A549 (cell line): ENCODE results near the gene JAZF1. TPM values are rescaled to one million over a fixed set of nuclear protein-coding genes. Genes with fewer than 3 reads are reported as not detected.

Source experiments
- ATAC-seq, 2 experiments: fragments of 200-7000 bp in 1 of 2; fragments of >200 bp in 1 of 2; cut with Nextera tagmentation in 1 of 2; cut with Tn5 transposase in 1 of 2; 3 replicates each; pipeline versions ENCODE4 v1.8.0 to v1.9.1; 2018 to 2020; ENCODE audit warnings: mild to moderate bottlenecking in 1 of 2, moderate library complexity in 1 of 2
- CTCF ChIA-PET: fragments of 300-600 bp; sonication (Branson Sonifier 250); formaldehyde crosslinking; extraction: SDS; loops from one replicate; lab custom pipeline; 2021; ENCODE audit warnings: antibody characterized with exemption, inconsistent platforms; lab: Yijun Ruan, JAX
- POLR2A ChIA-PET: fragments of 350-600 bp; formaldehyde crosslinking; extraction: SDS; loops from one replicate; lab custom pipeline; 2021; ENCODE audit warnings: antibody characterized with exemption, inconsistent platforms; lab: Yijun Ruan, JAX
- DNase-seq, 2 experiments: peaks; one replicate each; pipeline versions ENCODE4 v3.0.0 to v3.0.0-alpha.2; 2011 to 2016; ENCODE audit warnings: low read depth in 1 of 2, low spot score in 1 of 2
- FAIRE-seq: peaks from 2 replicates; lab custom pipeline; 2011; peaks lifted over from hg19 to GRCh38; lab: Jason Lieb, UNC
- H3K27ac ChIP-seq, 2 experiments: fragments of >200 bp; sonication (Bioruptor Twin); formaldehyde crosslinking; 3 replicates each; pipeline ENCODE4 v1.5.1; 2016 to 2017
- H3K4me1 ChIP-seq: fragments of >200 bp; sonication (Bioruptor Twin); formaldehyde crosslinking; 3 replicates; pipeline ENCODE4 v1.6.1; 2016
- H3K4me2 ChIP-seq: fragments of >200 bp; sonication (Bioruptor Twin); formaldehyde crosslinking; 3 replicates; pipeline ENCODE4 v1.6.1; 2016
- H3K4me3 ChIP-seq: fragments of >200 bp; sonication (Bioruptor Twin); formaldehyde crosslinking; 3 replicates; pipeline ENCODE4 v1.5.1; 2016
- H3K9me3 ChIP-seq: fragments of >200 bp; sonication (Bioruptor Twin); formaldehyde crosslinking; 3 replicates; pipeline ENCODE4 v1.6.1; 2016
- BHLHE40 ChIP-seq: IDR thresholded peaks from 2 replicates; pipeline ENCODE4 v1.6.1; 2012; ENCODE audit warnings: low read depth, low read length, inconsistent platforms
- CTCF ChIP-seq: fragments of >200 bp; sonication (Bioruptor Twin); formaldehyde crosslinking; IDR thresholded peaks from 3 replicates; pipeline ENCODE4 v1.5.1; 2016
- EHF ChIP-seq: fragments of 250-450 bp; sonication (Bioruptor Pico); IDR thresholded peaks from 2 replicates; pipeline ENCODE4 v1.5.0; 2020; ENCODE audit warnings: mild to moderate bottlenecking
- ELK1 ChIP-seq: fragments of 150-350 bp; IDR thresholded peaks from 2 replicates; pipeline ENCODE4 v1.6.1; 2014; ENCODE audit warnings: low read depth, mild to moderate bottlenecking, low read length
- EP300 ChIP-seq, 2 experiments: fragments of >200 bp; sonication (Bioruptor Twin); formaldehyde crosslinking; IDR thresholded peaks; 2 replicates in 1 of 2; 3 replicates in 1 of 2; pipeline ENCODE4 v1.6.1; 2016 to 2017
- ESRRA ChIP-seq: fragments of 150-350 bp; IDR thresholded peaks from 2 replicates; pipeline ENCODE4 v1.6.1; 2014; ENCODE audit warnings: mild to moderate bottlenecking, low read length, borderline replicate concordance
- GATA3 ChIP-seq: IDR thresholded peaks from 2 replicates; pipeline ENCODE4 v1.6.1; 2012; ENCODE audit warnings: borderline replicate concordance
- HOXB5 ChIP-seq: fragments of 250-450 bp; sonication (Bioruptor Pico); IDR thresholded peaks from 2 replicates; pipeline ENCODE4 v1.5.0; 2020; ENCODE audit warnings: mild to moderate bottlenecking, moderate library complexity
- KDM1A ChIP-seq: fragments of 200-600 bp; sonication (generic); IDR thresholded peaks from 2 replicates; pipeline ENCODE4 v1.6.1; 2016; ENCODE audit warnings: low read depth, mild to moderate bottlenecking
- KDM5A ChIP-seq: fragments of 200-600 bp; sonication (generic); IDR thresholded peaks from 2 replicates; pipeline ENCODE4 v1.6.1; 2016; ENCODE audit warnings: antibody characterized with exemption, mild to moderate bottlenecking
- MAX ChIP-seq: IDR thresholded peaks from 2 replicates; pipeline ENCODE4 v1.6.1; 2012
- NPAS2 ChIP-seq: fragments of 250-450 bp; sonication (Bioruptor Pico); IDR thresholded peaks from 2 replicates; pipeline ENCODE4 v1.8.0; 2022; ENCODE audit warnings: mild to moderate bottlenecking, moderate library complexity, borderline replicate concordance
- PHF8 ChIP-seq: fragments of 200-600 bp; sonication (generic); IDR thresholded peaks from 2 replicates; pipeline ENCODE4 v1.6.1; 2016; ENCODE audit warnings: low read depth, mild to moderate bottlenecking, antibody characterized with exemption, moderate library complexity, borderline replicate concordance
- RAD21 ChIP-seq, 2 experiments: fragments of >200 bp in 1 of 2; sonication (Bioruptor Twin) in 1 of 2; formaldehyde crosslinking in 1 of 2; IDR thresholded peaks in 1 of 2; conservative IDR thresholded peaks in 1 of 2; 2 replicates in 1 of 2; 3 replicates in 1 of 2; pipeline ENCODE4 v1.6.1; 2012 to 2018; ENCODE audit warnings: inconsistent platforms in 1 of 2
- RARB ChIP-seq: fragments of 250-450 bp; sonication (Bioruptor Pico); IDR thresholded peaks from 2 replicates; pipeline ENCODE4 v1.8.0; 2021; ENCODE audit warnings: mild to moderate bottlenecking, moderate library complexity
- REST ChIP-seq: fragments of 200-600 bp; sonication (generic); IDR thresholded peaks from 2 replicates; pipeline ENCODE4 v1.6.1; 2016; ENCODE audit warnings: antibody characterized with exemption, mild to moderate bottlenecking, moderate library complexity
- RFX5 ChIP-seq: fragments of 450-650 bp; IDR thresholded peaks from 2 replicates; pipeline ENCODE4 v1.7.1; 2014; ENCODE audit warnings: antibody characterized with exemption, mild to moderate bottlenecking, moderate library complexity
- ZC3H11A ChIP-seq: fragments of 450-650 bp; IDR thresholded peaks from 2 replicates; pipeline ENCODE4 v1.6.1; 2014; ENCODE audit warnings: antibody characterized with exemption, mild to moderate bottlenecking
- ZFP36 ChIP-seq: fragments of 450-650 bp; IDR thresholded peaks from 2 replicates; pipeline ENCODE4 v1.6.1; 2014; ENCODE audit warnings: borderline replicate concordance; ENCODE audit not compliant: partially characterized antibody
- ZSCAN20 ChIP-seq: fragments of 250-450 bp; sonication (Bioruptor Pico); IDR thresholded peaks from 2 replicates; pipeline ENCODE4 v1.8.0; 2022; ENCODE audit warnings: mild to moderate bottlenecking, moderate library complexity
- WGBS: methylation state at CpG from one replicate; pipeline ENCODE4 v1.1.6; 2017; ENCODE audit errors: missing lambda C conversion rate; 5-methylcytosine and 5-hydroxymethylcytosine counted together
- polyA plus RNA-seq, 4 experiments: library from polyadenylated mRNA; depleted of rRNA in 3 of 4; stranded (reverse); fragments of >200 nt; fragmentation: RNase III in 1 of 4; extraction: RNeasy Plus Mini Kit Qiagen cat#74134 plus additional on column Dnase treatment in 1 of 4; gene quantifications; 2 replicates in 3 of 4; 3 replicates in 1 of 4; pipeline ENCODE4 v1.2.3, GENCODE V29; 2011 to 2017
- TF ChIP-seq, protein P1 (sequence below): fragments of 250-450 bp; sonication (Bioruptor Pico); IDR thresholded peaks from 2 replicates; pipeline ENCODE4 v1.5.0; 2020; ENCODE audit warnings: low read depth, mild to moderate bottlenecking, moderate library complexity
- TF ChIP-seq, protein P2 (sequence below): fragments of 250-450 bp; sonication (Bioruptor Pico); IDR thresholded peaks from 2 replicates; pipeline ENCODE4 v1.5.0; 2021; ENCODE audit warnings: mild to moderate bottlenecking, moderate library complexity, borderline replicate concordance

JAZF1 gene
- polyA plus RNA-seq, 2 of the 4 experiments (the other 2 are of a cell fraction) = 1.9 to 2.8 TPM

GRCh38 chr7:28013019-28013418 is 167.6 kb downstream of the JAZF1 start:
- FAIRE-seq (no peak), DNase-seq (no peak)
- Histone ChIP-seq H3K27ac (no peak overlapping the region), H3K4me3 (no peak overlapping the region), H3K9me3 (0 out of 3 replicates have a peak, but pooled peaks cover 4% of the 10 kb centered on the region)
- ChIA-PET CTCF (interaction anchor here (0.7 to 3.6 kb wide), 3 partner anchors 17 to 817 kb away, joined by 3 to 12 read pairs (median 4); no protein-coding TSS in a partner anchor), POLR2A (no interaction called here)
- WGBS = 100% methylated on average over 2 of the region's 2 CpGs
- TF ChIP-seq, protein P1, sequence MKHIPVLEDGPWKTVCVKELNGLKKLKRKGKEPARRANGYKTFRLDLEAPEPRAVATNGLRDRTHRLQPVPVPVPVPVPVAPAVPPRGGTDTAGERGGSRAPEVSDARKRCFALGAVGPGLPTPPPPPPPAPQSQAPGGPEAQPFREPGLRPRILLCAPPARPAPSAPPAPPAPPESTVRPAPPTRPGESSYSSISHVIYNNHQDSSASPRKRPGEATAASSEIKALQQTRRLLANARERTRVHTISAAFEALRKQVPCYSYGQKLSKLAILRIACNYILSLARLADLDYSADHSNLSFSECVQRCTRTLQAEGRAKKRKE (CRISPR knock-in tag) = no peak
- TF ChIP-seq EHF (no peak), ZFP36 (no peak), RAD21 (conservative IDR thresholded peaks at IDR 0.05 in 1 of 2, IDR thresholded peaks at IDR 0.05 in 1 of 2) (no peak), ESRRA (no peak)
- TF ChIP-seq, protein P2, sequence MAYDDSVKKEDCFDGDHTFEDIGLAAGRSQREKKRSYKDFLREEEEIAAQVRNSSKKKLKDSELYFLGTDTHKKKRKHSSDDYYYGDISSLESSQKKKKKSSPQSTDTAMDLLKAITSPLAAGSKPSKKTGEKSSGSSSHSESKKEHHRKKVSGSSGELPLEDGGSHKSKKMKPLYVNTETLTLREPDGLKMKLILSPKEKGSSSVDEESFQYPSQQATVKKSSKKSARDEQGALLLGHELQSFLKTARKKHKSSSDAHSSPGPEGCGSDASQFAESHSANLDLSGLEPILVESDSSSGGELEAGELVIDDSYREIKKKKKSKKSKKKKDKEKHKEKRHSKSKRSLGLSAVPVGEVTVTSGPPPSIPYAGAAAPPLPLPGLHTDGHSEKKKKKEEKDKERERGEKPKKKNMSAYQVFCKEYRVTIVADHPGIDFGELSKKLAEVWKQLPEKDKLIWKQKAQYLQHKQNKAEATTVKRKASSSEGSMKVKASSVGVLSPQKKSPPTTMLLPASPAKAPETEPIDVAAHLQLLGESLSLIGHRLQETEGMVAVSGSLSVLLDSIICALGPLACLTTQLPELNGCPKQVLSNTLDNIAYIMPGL = no peak
- TF ChIP-seq, all 56 proteins: peak for 0
- H3K4me1 ChIP-seq = peaks cover 5% of the 10 kb centered on the region; the same call in 1 of the 3 replicates
- H3K4me2 ChIP-seq = no peak overlapping the region
- ATAC-seq = no peak

DNA sequence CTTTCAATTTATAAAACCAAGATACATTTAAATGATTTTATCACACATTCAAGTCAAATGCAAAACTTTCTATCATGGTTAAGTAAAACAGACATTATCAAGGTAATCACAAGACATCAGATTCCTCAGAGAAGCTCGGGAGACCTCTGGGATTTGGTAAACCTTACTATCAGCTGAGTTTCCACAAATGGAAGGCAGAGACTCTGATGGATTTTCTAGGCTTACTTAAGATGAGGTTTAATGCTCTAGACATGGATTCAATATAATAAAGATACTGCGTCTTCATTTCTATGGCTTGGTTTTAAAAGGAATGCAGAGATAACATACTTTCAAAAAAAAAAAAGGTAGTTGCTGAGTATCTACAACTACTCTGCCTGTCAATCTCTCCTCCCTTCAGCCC is 171.7 kb downstream of the JAZF1 start:
- no peak overlapping the region for H3K4me2 ChIP-seq
- H3K4me1 ChIP-seq = no peaks in the 10 kb centered on the region; the same call in 2 of the 3 replicates
- no peak overlapping the region for H3K4me3 ChIP-seq
- FAIRE-seq = no peak
- ChIA-PET POLR2A (no interaction called here), CTCF (interaction anchor here (1.5 to 2.6 kb wide), 2 partner anchors 11 to 88 kb away, joined by 4 to 17 read pairs; no protein-coding TSS in a partner anchor)
- no peak for DNase-seq
- ATAC-seq = no peak
- whole genome bisulfite sequencing = 76% methylated on average over 2 of the region's 2 CpGs
- no peaks in the 10 kb centered on the region for H3K9me3 ChIP-seq
- TF ChIP-seq MAX = no peak
- no peak for TF ChIP-seq NPAS2
- no peak for TF ChIP-seq BHLHE40
- H3K27ac ChIP-seq = no peak overlapping the region

DNA sequence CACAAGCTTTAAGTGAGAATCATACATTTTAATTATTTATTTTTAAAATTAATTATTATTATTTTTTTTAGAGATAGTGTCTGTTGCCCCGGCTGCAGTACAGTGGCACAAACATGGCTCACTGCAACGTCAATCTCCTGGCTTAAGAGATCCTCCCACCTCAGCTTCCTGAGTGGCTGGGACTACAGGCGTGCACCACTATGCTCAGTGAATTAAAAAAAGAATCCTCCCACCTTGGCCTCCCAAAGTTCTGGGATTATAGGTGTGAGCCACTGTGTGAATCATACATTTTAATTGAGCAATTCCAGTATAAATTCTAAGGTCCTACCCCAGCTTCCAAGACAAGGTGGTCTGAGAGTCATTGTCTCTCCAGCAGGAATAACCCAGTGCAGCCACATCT is 172.4 kb downstream of the JAZF1 start:
- H3K9me3 ChIP-seq = no peaks in the 10 kb centered on the region
- DNase-seq (no peak), FAIRE-seq (no peak), ATAC-seq (no peak)
- 79% methylated on average over 3 of the region's 3 CpGs for WGBS
- H3K27ac ChIP-seq = no peak overlapping the region
- no peak overlapping the region for H3K4me3 ChIP-seq
- no peak overlapping the region for H3K4me2 ChIP-seq
- H3K4me1 ChIP-seq = no peaks in the 10 kb centered on the region; the same call in 2 of the 3 replicates
- ChIA-PET CTCF (interaction anchor here (1.5 to 2.6 kb wide), 2 partner anchors 12 to 89 kb away, joined by 4 to 17 read pairs; no protein-coding TSS in a partner anchor), POLR2A (no interaction called here)
- TF ChIP-seq ZSCAN20 (CRISPR knock-in tag) (no peak), ELK1 (no peak), RARB (CRISPR knock-in tag) (no peak), EP300 (IDR thresholded peaks at IDR 0.05) (no peak), HOXB5 (CRISPR knock-in tag) (no peak), ZC3H11A (no peak), REST (no peak), GATA3 (no peak), CTCF (no peak), KDM5A (no peak), NPAS2 (no peak), KDM1A (no peak), PHF8 (no peak), RFX5 (no peak)
- TF ChIP-seq, protein P1 (CRISPR knock-in tag) = no peak
